Panc1 (cell line): ENCODE measurements around the gene TRMT44.

Source experiments
- POLR2AphosphoS5 ChIP-seq: IDR thresholded peaks from 2 replicates; pipeline ENCODE4 v1.6.1; 2012; ENCODE audit warnings: mild to moderate bottlenecking, low read depth, low read length, moderate library complexity
- TF ChIP-seq, protein P1 (sequence below): fragments of 450-650 bp; IDR thresholded peaks from 2 replicates; pipeline ENCODE4 v1.5.1; 2017; ENCODE audit warnings: mild to moderate bottlenecking
- TF ChIP-seq, protein P2 (sequence below), 2 experiments: IDR thresholded peaks; 2 replicates each; pipeline ENCODE4 v1.6.1; 2011 to 2012; ENCODE audit warnings: low read depth in 2 of 2, control low read depth in 1 of 2, low read length in 1 of 2, mild to moderate bottlenecking in 1 of 2, moderate library complexity in 1 of 2; ENCODE audit not compliant: insufficient read depth in 1 of 2

DNA sequence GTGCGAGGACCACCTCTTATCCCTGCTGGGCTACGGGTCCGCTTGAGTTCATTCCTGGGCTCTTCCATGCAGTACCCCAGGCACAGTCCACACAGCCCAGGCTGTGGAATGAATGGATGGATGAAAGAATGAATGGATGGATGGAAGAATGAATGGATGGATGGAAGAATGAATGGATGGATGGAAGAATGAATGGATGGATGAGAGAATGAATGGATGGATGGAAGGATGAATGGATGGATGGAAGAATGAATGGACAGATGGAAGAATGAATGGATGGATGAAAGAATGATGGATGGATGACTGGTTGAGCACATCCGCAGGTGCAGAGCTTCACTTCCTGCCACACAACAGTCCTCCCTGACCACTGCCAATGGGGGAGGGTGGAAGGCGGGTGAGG is 28.3 kb upstream of the TRMT44 start:
- TF ChIP-seq, protein P1, sequence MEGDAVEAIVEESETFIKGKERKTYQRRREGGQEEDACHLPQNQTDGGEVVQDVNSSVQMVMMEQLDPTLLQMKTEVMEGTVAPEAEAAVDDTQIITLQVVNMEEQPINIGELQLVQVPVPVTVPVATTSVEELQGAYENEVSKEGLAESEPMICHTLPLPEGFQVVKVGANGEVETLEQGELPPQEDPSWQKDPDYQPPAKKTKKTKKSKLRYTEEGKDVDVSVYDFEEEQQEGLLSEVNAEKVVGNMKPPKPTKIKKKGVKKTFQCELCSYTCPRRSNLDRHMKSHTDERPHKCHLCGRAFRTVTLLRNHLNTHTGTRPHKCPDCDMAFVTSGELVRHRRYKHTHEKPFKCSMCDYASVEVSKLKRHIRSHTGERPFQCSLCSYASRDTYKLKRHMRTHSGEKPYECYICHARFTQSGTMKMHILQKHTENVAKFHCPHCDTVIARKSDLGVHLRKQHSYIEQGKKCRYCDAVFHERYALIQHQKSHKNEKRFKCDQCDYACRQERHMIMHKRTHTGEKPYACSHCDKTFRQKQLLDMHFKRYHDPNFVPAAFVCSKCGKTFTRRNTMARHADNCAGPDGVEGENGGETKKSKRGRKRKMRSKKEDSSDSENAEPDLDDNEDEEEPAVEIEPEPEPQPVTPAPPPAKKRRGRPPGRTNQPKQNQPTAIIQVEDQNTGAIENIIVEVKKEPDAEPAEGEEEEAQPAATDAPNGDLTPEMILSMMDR, result no peak
- TF ChIP-seq, protein P2, sequence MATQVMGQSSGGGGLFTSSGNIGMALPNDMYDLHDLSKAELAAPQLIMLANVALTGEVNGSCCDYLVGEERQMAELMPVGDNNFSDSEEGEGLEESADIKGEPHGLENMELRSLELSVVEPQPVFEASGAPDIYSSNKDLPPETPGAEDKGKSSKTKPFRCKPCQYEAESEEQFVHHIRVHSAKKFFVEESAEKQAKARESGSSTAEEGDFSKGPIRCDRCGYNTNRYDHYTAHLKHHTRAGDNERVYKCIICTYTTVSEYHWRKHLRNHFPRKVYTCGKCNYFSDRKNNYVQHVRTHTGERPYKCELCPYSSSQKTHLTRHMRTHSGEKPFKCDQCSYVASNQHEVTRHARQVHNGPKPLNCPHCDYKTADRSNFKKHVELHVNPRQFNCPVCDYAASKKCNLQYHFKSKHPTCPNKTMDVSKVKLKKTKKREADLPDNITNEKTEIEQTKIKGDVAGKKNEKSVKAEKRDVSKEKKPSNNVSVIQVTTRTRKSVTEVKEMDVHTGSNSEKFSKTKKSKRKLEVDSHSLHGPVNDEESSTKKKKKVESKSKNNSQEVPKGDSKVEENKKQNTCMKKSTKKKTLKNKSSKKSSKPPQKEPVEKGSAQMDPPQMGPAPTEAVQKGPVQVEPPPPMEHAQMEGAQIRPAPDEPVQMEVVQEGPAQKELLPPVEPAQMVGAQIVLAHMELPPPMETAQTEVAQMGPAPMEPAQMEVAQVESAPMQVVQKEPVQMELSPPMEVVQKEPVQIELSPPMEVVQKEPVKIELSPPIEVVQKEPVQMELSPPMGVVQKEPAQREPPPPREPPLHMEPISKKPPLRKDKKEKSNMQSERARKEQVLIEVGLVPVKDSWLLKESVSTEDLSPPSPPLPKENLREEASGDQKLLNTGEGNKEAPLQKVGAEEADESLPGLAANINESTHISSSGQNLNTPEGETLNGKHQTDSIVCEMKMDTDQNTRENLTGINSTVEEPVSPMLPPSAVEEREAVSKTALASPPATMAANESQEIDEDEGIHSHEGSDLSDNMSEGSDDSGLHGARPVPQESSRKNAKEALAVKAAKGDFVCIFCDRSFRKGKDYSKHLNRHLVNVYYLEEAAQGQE (IDR thresholded peaks at IDR 0.05; ENCODE audit: insufficient read depth in 1 of 2, low read depth in 2 of 2, low read length in 1 of 2), result no peak
- TF ChIP-seq POLR2AphosphoS5, result no peak
